B cell (primary cell): ENCODE results near the gene PHF19. TPM values are rescaled to one million over a fixed set of nuclear protein-coding genes. Genes with fewer than 3 reads are reported as not detected.

ENCODE experiments used
- ATAC-seq: fragments of 200-7000 bp; cut with Tn5 transposase; one replicate; pipeline ENCODE4 v1.10.0; 2021; ENCODE audit warnings: low read depth, mild to moderate bottlenecking, moderate number of reproducible peaks, moderate library complexity
- CTCF ChIA-PET: fragments of 350-600 bp; sonication (Branson Sonifier 250); formaldehyde crosslinking; loops from one replicate; lab custom pipeline; 2021; ENCODE audit warnings: antibody characterized with exemption, inconsistent platforms; lab: Charles Lee
- POLR2A ChIA-PET: fragments of 350-600 bp; sonication (Branson Sonifier 250); formaldehyde crosslinking; loops from one replicate; lab custom pipeline; 2021; ENCODE audit warnings: antibody characterized with exemption; lab: Charles Lee
- DNase-seq: peaks from one replicate; pipeline ENCODE4 v3.0.0; 2013
- H2AFZ ChIP-seq: 2 replicates; pipeline ENCODE4 v1.6.1; 2012; ENCODE audit warnings: mild to moderate bottlenecking, low read depth, low read length; ENCODE audit not compliant: insufficient read depth, poor library complexity, severe bottlenecking
- H3K27ac ChIP-seq, 2 donors: 1 replicate in 1 of 2; 2 replicates in 1 of 2; pipeline ENCODE4 v1.5.1; 2012 to 2013; ENCODE audit warnings: low read length in 2 of 2, mild to moderate bottlenecking in 2 of 2, moderate library complexity in 1 of 2
- H3K27me3 ChIP-seq, 4 experiments: fragments of 200-600 bp in 1 of 4; sonication (generic) in 1 of 4; replicated peaks in 1 of 4; 1 replicate in 2 of 4; 2 replicates in 2 of 4; pipeline versions ENCODE4 v1.6.1 to v1.7.0; 2013 to 2016; ENCODE audit warnings: low read length in 3 of 4, mild to moderate bottlenecking in 2 of 4, mixed read lengths in 1 of 4, moderate library complexity in 1 of 4; ENCODE audit not compliant: insufficient read depth in 4 of 4, control insufficient read depth in 3 of 4; ENCODE audit errors: control extremely low read depth in 1 of 4
- H3K36me3 ChIP-seq, 2 experiments: replicated peaks in 1 of 2; 1 replicate in 1 of 2; 2 replicates in 1 of 2; pipeline versions ENCODE4 v1.6.1 to v1.7.1; 2013; ENCODE audit warnings: low read length in 1 of 2; ENCODE audit not compliant: insufficient read depth in 2 of 2, control insufficient read depth in 1 of 2; ENCODE audit errors: control extremely low read depth in 1 of 2, extremely low read depth in 1 of 2
- H3K4me1 ChIP-seq, 2 donors: fragments of 200-600 bp in 1 of 2; sonication (generic) in 1 of 2; 1 replicate in 1 of 2; 2 replicates in 1 of 2; pipeline versions ENCODE4 v1.5.1 to v1.6.1; 2013 to 2017; ENCODE audit warnings: low read length in 2 of 2; ENCODE audit not compliant: control insufficient read depth in 2 of 2, insufficient read depth in 2 of 2
- H3K4me2 ChIP-seq: replicated peaks from 2 replicates; pipeline ENCODE3; 2012; ENCODE audit warnings: mild to moderate bottlenecking, low read depth, low read length; ENCODE audit not compliant: poor library complexity, severe bottlenecking
- H3K4me3 ChIP-seq, 5 experiments: fragments of 200-600 bp in 1 of 5; sonication (generic) in 1 of 5; 1 replicate in 3 of 5; 2 replicates in 2 of 5; pipeline versions ENCODE4 v1.5.1 to v1.7.0; 2011 to 2016; ENCODE audit warnings: low read length in 4 of 5, mild to moderate bottlenecking in 4 of 5, low read depth in 2 of 5, control low read depth in 1 of 5, moderate library complexity in 1 of 5; ENCODE audit not compliant: insufficient read depth in 1 of 5; ENCODE audit errors: control extremely low read depth in 1 of 5, extremely low read depth in 1 of 5
- H3K79me2 ChIP-seq: fragments of 200-600 bp; sonication (generic); one replicate; pipeline ENCODE4 v1.6.0; 2016; ENCODE audit warnings: low read length; ENCODE audit not compliant: control insufficient read depth, insufficient read depth
- H3K9ac ChIP-seq: fragments of 200-600 bp; sonication (generic); 2 replicates; pipeline ENCODE4 v1.6.1; 2017; ENCODE audit warnings: mild to moderate bottlenecking, low read length, moderate library complexity
- H3K9me3 ChIP-seq, 3 donors: one replicate each; pipeline versions ENCODE4 v1.6.1 to v1.7.1; 2013; ENCODE audit warnings: low read length in 2 of 3; ENCODE audit not compliant: control insufficient read depth in 2 of 3, insufficient read depth in 1 of 3; ENCODE audit errors: control extremely low read depth in 1 of 3
- H4K20me1 ChIP-seq: 2 replicates; pipeline ENCODE4 v1.6.0; 2012; ENCODE audit warnings: mild to moderate bottlenecking, low read length; ENCODE audit not compliant: insufficient read depth, control insufficient read depth, poor library complexity, severe bottlenecking
- H3K27ac Mint-ChIP-seq: one replicate; pipeline ENCODE4 v1.8.0; 2021; ENCODE audit warnings: mixed read lengths
- H3K27me3 Mint-ChIP-seq: one replicate; pipeline ENCODE4 v1.8.0; 2021; ENCODE audit warnings: mixed read lengths
- H3K4me1 Mint-ChIP-seq: one replicate; pipeline ENCODE4 v1.8.0; 2021; ENCODE audit warnings: mixed read lengths
- H3K4me3 Mint-ChIP-seq: one replicate; pipeline ENCODE4 v1.8.0; 2021; ENCODE audit warnings: mixed read lengths
- H3K9me3 Mint-ChIP-seq: one replicate; pipeline ENCODE4 v1.8.0; 2022; ENCODE audit warnings: mixed read lengths; ENCODE audit not compliant: insufficient read depth
- EZH2 ChIP-seq: IDR thresholded peaks from 2 replicates; pipeline ENCODE4 v1.6.1; 2012; ENCODE audit warnings: borderline replicate concordance, low read depth, mild to moderate bottlenecking, moderate library complexity, low read length; ENCODE audit not compliant: insufficient read depth, poor library complexity, severe bottlenecking
- WGBS: methylation state at CpG from one replicate; pipeline ENCODE4 v1.1.5; 2013; ENCODE audit warnings: missing lambda C conversion rate; ENCODE audit not compliant: insufficient coverage; 5-methylcytosine and 5-hydroxymethylcytosine counted together
- intact Hi-C: fragments of 100-400 bp; cut with micrococcal nuclease; formaldehyde crosslinking; loops from one replicate; pipeline ENCODE4 v1.10.0; 2022
- polyA plus RNA-seq: library from polyadenylated mRNA; depleted of rRNA; stranded (reverse); fragments of >200 nt; gene quantifications from 2 replicates; pipeline ENCODE4 v1.2.3, GENCODE V29; 2012
- total RNA-seq, 2 donors: library from RNA; stranded (reverse); fragments of 120-200 nt in 1 of 2; gene quantifications; 1 replicate in 1 of 2; 2 replicates in 1 of 2; pipeline versions ENCODE4 v1.2.3 to v1.2.4, GENCODE V29; 2013 to 2022
- TF ChIP-seq, protein P1 (sequence below): fragments of 200-600 bp; IDR thresholded peaks from one replicate; pipeline ENCODE4 v1.8.0; 2022; ENCODE audit warnings: antibody characterized with exemption, mild to moderate bottlenecking

Gene PHF19
- total and polyA plus RNA-seq, 2 donors (not counting 1 experiment from before 2014, with no cell fraction given): 17.0 to 20.9 TPM

DNA sequence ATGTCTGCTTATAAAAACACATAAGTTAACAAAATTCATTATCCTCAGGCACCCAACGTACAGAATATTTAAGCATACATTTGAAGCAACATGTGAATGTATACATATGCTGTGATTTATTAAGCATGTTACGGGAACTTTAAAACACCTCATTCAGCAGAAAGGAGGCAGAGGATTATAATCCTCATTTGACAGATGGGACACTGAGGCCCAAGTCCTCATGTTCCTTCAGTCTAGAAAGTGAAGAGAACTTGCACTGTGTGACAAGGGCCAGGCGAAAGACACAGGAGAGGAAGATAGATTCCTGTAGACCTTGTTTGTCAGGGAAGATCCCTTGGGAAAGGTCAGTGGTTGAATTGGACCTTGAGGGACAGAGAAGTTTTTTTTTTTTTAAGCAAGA lies 26.7 kb downstream of the PHF19 start:
- Histone ChIP-seq H3K27me3 (no peaks in the 10 kb centered on the region), H4K20me1 (peaks cover 5% of the 10 kb centered on the region), H2AFZ (no peak overlapping the region), H3K36me3 (peaks cover 6 to 27% of the 10 kb centered on the region in 2 experiments), H3K4me2 (no peak overlapping the region), H3K4me3 (no peak overlapping the region), H3K27ac (no peak overlapping the region), H3K9me3 (no peaks in the 10 kb centered on the region), H3K79me2 (peaks cover 56% of the 10 kb centered on the region), H3K4me1 (no peaks in the 10 kb centered on the region), H3K9ac (no peak overlapping the region)
- TF ChIP-seq EZH2: no peak
- H3K4me3 Mint-ChIP-seq: no peak overlapping the region
- POLR2A ChIA-PET: interaction anchor here (0.7 kb wide), 1 partner anchor 42 kb away, joined by 3 read pairs; no protein-coding TSS in a partner anchor
- 100% methylated on average over 1 of the region's 3 CpGs for WGBS
- CTCF ChIA-PET: no interaction called here
- H3K9me3 Mint-ChIP-seq: no peaks in the 10 kb centered on the region
- ATAC-seq (no peak), DNase-seq (no peak)
- no peaks in the 10 kb centered on the region for H3K27me3 Mint-ChIP-seq
- H3K4me1 Mint-ChIP-seq: no peaks in the 10 kb centered on the region
- intact Hi-C loops: no loop called here
- H3K27ac Mint-ChIP-seq: no peak overlapping the region

DNA sequence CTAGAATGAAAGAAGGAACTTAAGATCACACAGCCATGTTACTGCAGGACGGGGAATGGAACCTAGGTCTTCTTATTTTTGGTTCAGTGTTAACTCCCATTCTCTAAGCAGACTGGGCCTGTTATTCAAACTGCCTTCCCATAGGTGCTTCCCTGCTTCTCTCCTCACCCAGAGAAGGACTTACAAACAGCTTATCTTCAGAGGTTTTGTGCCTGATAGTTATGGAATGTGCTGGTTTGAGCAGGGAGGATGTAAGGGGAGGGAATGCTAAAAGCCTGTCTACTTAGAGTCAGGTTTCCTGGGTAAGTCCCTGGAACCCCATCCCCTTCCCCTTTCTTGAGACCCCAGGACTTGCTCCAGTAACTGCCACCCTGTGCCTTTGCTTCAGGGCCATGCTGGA lies 30.1 kb downstream of the PHF19 start:
- POLR2A ChIA-PET: no interaction called here
- Histone ChIP-seq H3K27me3 (no peaks in the 10 kb centered on the region), H3K79me2 (peaks cover 84% of the 10 kb centered on the region), H3K36me3 (peaks cover 10 to 17% of the 10 kb centered on the region in 2 experiments), H3K4me3 (no peak overlapping the region), H3K9me3 (peaks cover 0 to 14% (median 0%) of the 10 kb centered on the region in 3 donors), H2AFZ (no peak overlapping the region), H3K9ac (no peak overlapping the region), H4K20me1 (peaks cover 5% of the 10 kb centered on the region), H3K4me1 (peaks cover 18 to 19% of the 10 kb centered on the region in 2 donors), H3K27ac (no peak overlapping the region), H3K4me2 (no peak overlapping the region)
- TF ChIP-seq EZH2: no peak
- TF ChIP-seq, protein P1, sequence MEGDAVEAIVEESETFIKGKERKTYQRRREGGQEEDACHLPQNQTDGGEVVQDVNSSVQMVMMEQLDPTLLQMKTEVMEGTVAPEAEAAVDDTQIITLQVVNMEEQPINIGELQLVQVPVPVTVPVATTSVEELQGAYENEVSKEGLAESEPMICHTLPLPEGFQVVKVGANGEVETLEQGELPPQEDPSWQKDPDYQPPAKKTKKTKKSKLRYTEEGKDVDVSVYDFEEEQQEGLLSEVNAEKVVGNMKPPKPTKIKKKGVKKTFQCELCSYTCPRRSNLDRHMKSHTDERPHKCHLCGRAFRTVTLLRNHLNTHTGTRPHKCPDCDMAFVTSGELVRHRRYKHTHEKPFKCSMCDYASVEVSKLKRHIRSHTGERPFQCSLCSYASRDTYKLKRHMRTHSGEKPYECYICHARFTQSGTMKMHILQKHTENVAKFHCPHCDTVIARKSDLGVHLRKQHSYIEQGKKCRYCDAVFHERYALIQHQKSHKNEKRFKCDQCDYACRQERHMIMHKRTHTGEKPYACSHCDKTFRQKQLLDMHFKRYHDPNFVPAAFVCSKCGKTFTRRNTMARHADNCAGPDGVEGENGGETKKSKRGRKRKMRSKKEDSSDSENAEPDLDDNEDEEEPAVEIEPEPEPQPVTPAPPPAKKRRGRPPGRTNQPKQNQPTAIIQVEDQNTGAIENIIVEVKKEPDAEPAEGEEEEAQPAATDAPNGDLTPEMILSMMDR: no peak
- Mint-ChIP-seq H3K27me3 (no peaks in the 10 kb centered on the region), H3K4me1 (peaks cover 15% of the 10 kb centered on the region), H3K27ac (no peak overlapping the region), H3K9me3 (no peaks in the 10 kb centered on the region), H3K4me3 (no peak overlapping the region)
- CTCF ChIA-PET: no interaction called here
- ATAC-seq: no peak
- WGBS: 100% methylated on average over 1 of the region's 1 CpG
- intact Hi-C loops: no loop called here
- no peak for DNase-seq
